Liver (tissue), 9 donors: ENCODE results near the gene TTC38. TPM values are rescaled to one million over a fixed set of nuclear protein-coding genes. Genes with fewer than 3 reads are reported as not detected.

ENCODE experiments used
- DNase-seq: peaks from one replicate; pipeline ENCODE4 v3.0.0-alpha.2; 2017; ENCODE audit warnings: low spot score
- H3K27ac ChIP-seq, 2 donors: one replicate each; pipeline ENCODE4 v1.7.0; 2013; ENCODE audit warnings: inconsistent platforms in 2 of 2, low read length in 2 of 2, control low read depth in 1 of 2, low read depth in 1 of 2, mild to moderate bottlenecking in 1 of 2
- H3K27me3 ChIP-seq, 4 donors: one replicate each; pipeline versions ENCODE4 v1.6.1 to v1.7.0; 2013; ENCODE audit warnings: low read length in 3 of 4, inconsistent platforms in 1 of 4, mild to moderate bottlenecking in 1 of 4, moderate library complexity in 1 of 4; ENCODE audit not compliant: control insufficient read depth in 4 of 4, insufficient read depth in 4 of 4
- H3K36me3 ChIP-seq, 4 donors: one replicate each; pipeline versions ENCODE4 v1.6.1 to v1.7.0; 2013; ENCODE audit warnings: low read length in 3 of 4, mild to moderate bottlenecking in 3 of 4, low read depth in 1 of 4, moderate library complexity in 1 of 4; ENCODE audit not compliant: control insufficient read depth in 4 of 4, insufficient read depth in 3 of 4
- H3K4me1 ChIP-seq, 4 donors: one replicate each; pipeline versions ENCODE4 v1.6.1 to v1.7.0; 2013; ENCODE audit warnings: low read length in 3 of 4, mild to moderate bottlenecking in 3 of 4, moderate library complexity in 1 of 4; ENCODE audit not compliant: control insufficient read depth in 4 of 4, insufficient read depth in 4 of 4
- H3K4me3 ChIP-seq, 3 donors: one replicate each; pipeline versions ENCODE4 v1.6.1 to v1.7.0; 2013; ENCODE audit warnings: low read length in 3 of 3, control low read depth in 1 of 3, low read depth in 1 of 3, mild to moderate bottlenecking in 1 of 3
- H3K9ac ChIP-seq, 2 donors: one replicate each; pipeline ENCODE4 v1.7.0; 2013; ENCODE audit warnings: low read length in 2 of 2, mild to moderate bottlenecking in 2 of 2, moderate library complexity in 2 of 2, control low read depth in 1 of 2, low read depth in 1 of 2
- H3K9me3 ChIP-seq, 4 donors: one replicate each; pipeline versions ENCODE4 v1.6.1 to v1.7.0; 2013; ENCODE audit warnings: low read length in 3 of 4; ENCODE audit not compliant: control insufficient read depth in 4 of 4
- EGR1 ChIP-seq, 2 donors: IDR thresholded peaks; 2 replicates each; pipeline ENCODE4 v1.6.1; 2016 to 2018; ENCODE audit warnings: antibody characterized with exemption in 2 of 2, low read depth in 2 of 2
- FOXA1 ChIP-seq: IDR thresholded peaks from 2 replicates; pipeline ENCODE4 v1.6.1; 2016; ENCODE audit warnings: antibody characterized with exemption
- GABPA ChIP-seq, 2 donors: IDR thresholded peaks in 1 of 2; conservative IDR thresholded peaks in 1 of 2; 2 replicates each; pipeline ENCODE4 v1.6.1; 2016; ENCODE audit warnings: antibody characterized with exemption in 2 of 2, mild to moderate bottlenecking in 1 of 2, moderate library complexity in 1 of 2
- HNF4G ChIP-seq: IDR thresholded peaks from 2 replicates; pipeline ENCODE4 v1.6.1; 2016; ENCODE audit warnings: antibody characterized with exemption
- NR2F2 ChIP-seq: IDR thresholded peaks from 2 replicates; pipeline ENCODE4 v1.6.1; 2016; ENCODE audit warnings: antibody characterized with exemption
- RAD21 ChIP-seq, 2 donors: IDR thresholded peaks; 2 replicates each; pipeline ENCODE4 v1.6.1; 2016; ENCODE audit warnings: antibody characterized with exemption in 2 of 2, mild to moderate bottlenecking in 2 of 2
- SP1 ChIP-seq: IDR thresholded peaks from 2 replicates; pipeline ENCODE4 v1.6.1; 2018; ENCODE audit warnings: antibody characterized with exemption, mild to moderate bottlenecking
- TAF1 ChIP-seq: conservative IDR thresholded peaks from 2 replicates; pipeline ENCODE4 v1.6.1; 2016; ENCODE audit warnings: antibody characterized with exemption, mild to moderate bottlenecking
- WGBS: extraction: QIAGEN DNeasy Blood & Tissue Kit; methylation state at CpG from one replicate; pipeline ENCODE4 v1.1.7; 2013; 5-methylcytosine and 5-hydroxymethylcytosine counted together
- polyA plus RNA-seq, 2 donors: library from polyadenylated mRNA; stranded (reverse) in 1 of 2; unstranded in 1 of 2; fragments of 200-250 nt in 1 of 2; fragments of >200 nt in 1 of 2; fragmentation: Nextera tagmentation in 1 of 2; extraction: Ambion mirVana in 1 of 2; gene quantifications; one replicate each; pipeline versions ENCODE4 v1.2.1 to v1.2.3, GENCODE V29; 2013 to 2015
- total RNA-seq, 2 donors: library from RNA; depleted of rRNA; stranded (reverse); fragments of >200 nt; gene quantifications; one replicate each; pipeline ENCODE4 v1.2.3, GENCODE V29; 2014
- TF ChIP-seq, protein P1 (sequence below): IDR thresholded peaks from 2 replicates; pipeline ENCODE4 v1.6.1; 2016; ENCODE audit warnings: antibody characterized with exemption
- TF ChIP-seq, protein P2 (sequence below): IDR thresholded peaks from 2 replicates; pipeline ENCODE4 v1.6.1; 2016; ENCODE audit warnings: antibody characterized with exemption
- donor health status: healthy.
- donor health status: healthy.
- donor health status: healthy.
- donor health status: healthy.
- donor health status: healthy.

TTC38 gene
- total and polyA plus RNA-seq, 4 donors, result 63.9 to 389 (median 128) TPM

DNA sequence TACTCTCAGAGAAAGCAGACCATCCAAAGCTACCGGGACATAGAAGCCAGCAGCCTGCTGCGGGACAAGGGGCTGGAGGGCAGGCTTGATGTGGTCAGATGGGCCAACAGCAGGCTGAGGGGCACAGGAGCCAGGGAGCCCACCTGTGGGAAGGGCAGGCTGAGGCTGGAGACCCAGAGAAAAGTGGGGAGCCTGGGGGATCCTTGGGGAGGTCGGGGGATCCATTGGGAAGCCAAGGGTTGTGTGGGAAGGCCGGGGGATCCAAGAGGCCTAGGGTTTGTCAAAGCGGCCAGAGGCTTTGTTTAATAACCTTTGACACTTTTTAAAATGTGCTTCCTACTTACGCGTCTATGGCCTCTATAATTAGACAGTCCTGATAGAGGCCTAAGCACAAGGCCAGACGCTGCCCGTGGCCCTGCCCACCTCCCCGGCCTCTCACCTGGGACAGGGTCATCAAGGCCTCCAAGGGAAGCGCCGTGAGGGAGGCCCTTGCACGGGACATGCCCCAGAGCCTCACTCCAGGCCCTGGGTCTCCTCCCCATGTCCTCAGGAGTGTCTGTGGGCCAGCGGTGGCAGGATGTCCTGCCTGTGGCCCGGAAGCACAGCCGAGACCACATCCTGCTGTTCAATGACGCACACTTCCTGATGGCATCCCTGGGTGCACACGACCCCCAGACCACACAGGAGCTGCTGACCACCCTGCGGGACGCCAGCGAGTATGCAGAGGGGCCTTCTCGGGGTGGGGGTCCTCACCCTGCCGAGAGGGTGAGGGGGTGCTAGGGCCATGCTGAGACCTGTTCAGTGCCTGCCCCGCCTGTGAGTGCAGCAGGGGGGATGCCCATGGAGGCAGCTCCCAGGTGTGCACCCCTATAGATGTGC lies 20.3 kb downstream of the TTC38 start:
- H3K27me3 ChIP-seq, result no peaks in the 10 kb centered on the region
- TF ChIP-seq FOXA1 (no peak), GABPA (IDR thresholded peaks at IDR 0.05 in 1 of 2, conservative IDR thresholded peaks at IDR 0.05 in 1 of 2) (peak in 1 of 2 donors; percentile 43), NR2F2 (peak; percentile 59), SP1 (peak; percentile 41)
- peaks cover 40 to 88% (median 73%) of the 10 kb centered on the region in 4 donors for H3K36me3 ChIP-seq
- 79% methylated on average over 24 of the region's 24 CpGs for WGBS
- DNase-seq, result no peak
- no peak overlapping the region for H3K9ac ChIP-seq
- H3K9me3 ChIP-seq, result no peaks in the 10 kb centered on the region
- H3K4me1 ChIP-seq, result peaks cover 0 to 4% (median 2%) of the 10 kb centered on the region in 4 donors
- no peak overlapping the region for H3K4me3 ChIP-seq
- peak overlapping the region; percentile 13 to 39 for H3K27ac ChIP-seq

DNA sequence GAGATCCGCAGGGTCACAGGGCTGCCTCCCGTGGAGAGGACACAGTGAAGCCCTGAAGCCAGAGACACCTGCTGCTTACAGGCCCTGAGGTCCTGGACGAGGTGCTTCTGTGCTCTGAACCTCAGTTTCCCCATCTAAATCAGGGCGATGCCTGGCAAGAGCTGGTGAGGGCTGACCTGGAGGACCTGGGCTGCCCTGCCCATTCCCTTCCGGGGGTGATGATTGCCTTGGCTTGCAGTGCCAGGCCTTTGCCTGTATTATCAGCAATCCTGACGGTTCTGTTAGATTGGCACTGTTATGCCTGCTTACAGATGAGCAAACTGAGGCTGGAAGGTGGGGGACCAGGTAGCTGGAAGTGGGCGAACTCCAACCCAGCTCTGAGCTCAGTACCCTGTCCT lies 21.0 kb downstream of the TTC38 start:
- Histone ChIP-seq H3K36me3 (peaks cover 39 to 91% (median 72%) of the 10 kb centered on the region in 4 donors), H3K27ac (no peak overlapping the region), H3K4me1 (peaks cover 0 to 4% (median 2%) of the 10 kb centered on the region in 4 donors), H3K27me3 (no peaks in the 10 kb centered on the region), H3K9ac (no peak overlapping the region), H3K4me3 (no peak overlapping the region), H3K9me3 (no peaks in the 10 kb centered on the region)
- WGBS, result 87% methylated on average over 7 of the region's 7 CpGs
- DNase-seq, result no peak
- TF ChIP-seq, protein P1, sequence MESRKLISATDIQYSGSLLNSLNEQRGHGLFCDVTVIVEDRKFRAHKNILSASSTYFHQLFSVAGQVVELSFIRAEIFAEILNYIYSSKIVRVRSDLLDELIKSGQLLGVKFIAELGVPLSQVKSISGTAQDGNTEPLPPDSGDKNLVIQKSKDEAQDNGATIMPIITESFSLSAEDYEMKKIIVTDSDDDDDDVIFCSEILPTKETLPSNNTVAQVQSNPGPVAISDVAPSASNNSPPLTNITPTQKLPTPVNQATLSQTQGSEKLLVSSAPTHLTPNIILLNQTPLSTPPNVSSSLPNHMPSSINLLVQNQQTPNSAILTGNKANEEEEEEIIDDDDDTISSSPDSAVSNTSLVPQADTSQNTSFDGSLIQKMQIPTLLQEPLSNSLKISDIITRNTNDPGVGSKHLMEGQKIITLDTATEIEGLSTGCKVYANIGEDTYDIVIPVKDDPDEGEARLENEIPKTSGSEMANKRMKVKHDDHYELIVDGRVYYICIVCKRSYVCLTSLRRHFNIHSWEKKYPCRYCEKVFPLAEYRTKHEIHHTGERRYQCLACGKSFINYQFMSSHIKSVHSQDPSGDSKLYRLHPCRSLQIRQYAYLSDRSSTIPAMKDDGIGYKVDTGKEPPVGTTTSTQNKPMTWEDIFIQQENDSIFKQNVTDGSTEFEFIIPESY, result no peak
- TF ChIP-seq HNF4G, result no peak

DNA sequence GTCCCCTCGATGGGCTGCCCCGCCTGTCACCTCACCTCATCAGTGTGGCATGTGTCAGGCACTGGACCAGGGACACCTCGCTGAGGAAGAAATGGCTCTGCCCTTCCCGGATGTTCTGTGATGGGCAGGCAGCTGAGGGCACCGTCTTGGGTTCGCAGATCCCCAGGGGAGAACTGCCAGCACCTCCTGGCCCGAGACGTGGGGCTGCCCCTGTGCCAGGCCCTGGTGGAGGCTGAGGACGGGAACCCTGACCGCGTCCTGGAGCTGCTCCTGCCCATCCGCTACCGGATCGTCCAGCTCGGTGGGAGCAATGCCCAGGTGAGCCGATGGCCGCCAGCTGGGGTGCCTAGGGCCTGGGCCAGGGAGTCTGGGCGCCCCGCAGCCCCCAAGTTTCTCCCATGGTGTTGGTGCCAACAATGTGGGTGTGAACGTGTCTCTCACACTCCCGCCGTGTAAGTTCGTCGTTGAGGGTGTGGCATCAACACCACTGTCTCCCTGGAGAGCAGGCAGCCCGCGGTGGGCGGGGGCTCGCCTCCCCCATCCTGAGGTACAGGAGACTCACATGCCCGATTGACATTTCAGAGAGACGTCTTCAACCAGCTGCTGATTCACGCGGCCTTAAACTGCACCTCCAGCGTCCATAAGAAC lies 21.6 kb downstream of the TTC38 start:
- DNase-seq, result no peak
- Histone ChIP-seq H3K27ac (no peak overlapping the region), H3K9me3 (no peaks in the 10 kb centered on the region), H3K36me3 (peaks cover 35 to 86% (median 67%) of the 10 kb centered on the region in 4 donors), H3K4me3 (no peak overlapping the region), H3K27me3 (no peaks in the 10 kb centered on the region), H3K4me1 (peaks cover 0 to 4% (median 2%) of the 10 kb centered on the region in 4 donors), H3K9ac (no peak overlapping the region)
- 90% methylated on average over 33 of the region's 33 CpGs for WGBS
- TF ChIP-seq EGR1 (IDR thresholded peaks at IDR 0.05; ENCODE audit: low read depth in 2 of 2) (no peak), SP1 (no peak), FOXA1 (no peak), NR2F2 (no peak), TAF1 (no peak), RAD21 (IDR thresholded peaks at IDR 0.05) (no peak)
- TF ChIP-seq, protein P2, sequence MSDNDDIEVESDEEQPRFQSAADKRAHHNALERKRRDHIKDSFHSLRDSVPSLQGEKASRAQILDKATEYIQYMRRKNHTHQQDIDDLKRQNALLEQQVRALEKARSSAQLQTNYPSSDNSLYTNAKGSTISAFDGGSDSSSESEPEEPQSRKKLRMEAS, result no peak
